ENCODE results near the gene CDC42BPA. TPM values are rescaled to one million over a fixed set of nuclear protein-coding genes. Genes with fewer than 3 reads are reported as not detected.

Gene CDC42BPA
- total and polyA plus RNA-seq, 5 donors, result 12.9 to 38.0 (median 36.5) TPM

DNA sequence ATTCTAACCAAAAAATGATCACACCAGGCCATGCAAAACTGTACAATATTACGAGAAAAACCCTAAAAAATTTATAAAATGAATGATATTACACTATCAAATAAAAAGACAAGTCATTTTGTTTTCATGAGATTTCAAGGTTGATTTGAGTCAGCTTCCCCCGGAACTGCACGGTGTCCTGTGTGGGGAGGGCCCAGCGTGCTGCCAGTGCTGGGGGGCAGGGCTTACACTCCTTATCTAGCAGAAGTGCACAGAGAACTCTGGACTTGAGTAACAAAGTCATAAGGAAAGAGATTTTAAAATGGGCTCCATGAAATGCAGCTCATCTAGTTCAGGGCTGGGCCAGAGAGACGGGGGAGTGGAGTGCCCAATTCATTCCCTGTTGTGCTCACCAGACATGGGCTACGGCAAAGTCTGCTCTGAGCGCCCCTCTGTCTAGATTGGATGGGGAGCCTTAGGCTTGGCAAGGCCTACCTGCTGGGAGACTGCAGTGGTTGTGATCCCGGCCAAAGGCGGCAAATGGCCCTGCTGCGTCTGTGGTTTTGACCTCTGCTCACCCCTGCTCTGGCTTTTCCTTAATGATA, 328.1 kb downstream of the CDC42BPA start:
- peak; percentile 46 to 77 (median 60) for DNase-seq
- H3K4me1 ChIP-seq (ENCODE audit: control insufficient read depth, insufficient read depth, low read length), result peaks cover 18% of the 10 kb centered on the region
- H3K9me3 ChIP-seq (ENCODE audit: control insufficient read depth, low read length), result no peaks in the 10 kb centered on the region
- no peak overlapping the region for H3K4me3 ChIP-seq (ENCODE audit: low read length)
- peak overlapping the region; percentile 55 for H3K27ac ChIP-seq (ENCODE audit: low read length)
- no peaks in the 10 kb centered on the region for H3K27me3 ChIP-seq (ENCODE audit: control insufficient read depth, insufficient read depth)
- intact Hi-C loops (cut with DNase I), result no loop called here
- ATAC-seq, result peak; percentile 53 to 65
- WGBS, result 46% methylated on average over 10 of the region's 10 CpGs

DNA sequence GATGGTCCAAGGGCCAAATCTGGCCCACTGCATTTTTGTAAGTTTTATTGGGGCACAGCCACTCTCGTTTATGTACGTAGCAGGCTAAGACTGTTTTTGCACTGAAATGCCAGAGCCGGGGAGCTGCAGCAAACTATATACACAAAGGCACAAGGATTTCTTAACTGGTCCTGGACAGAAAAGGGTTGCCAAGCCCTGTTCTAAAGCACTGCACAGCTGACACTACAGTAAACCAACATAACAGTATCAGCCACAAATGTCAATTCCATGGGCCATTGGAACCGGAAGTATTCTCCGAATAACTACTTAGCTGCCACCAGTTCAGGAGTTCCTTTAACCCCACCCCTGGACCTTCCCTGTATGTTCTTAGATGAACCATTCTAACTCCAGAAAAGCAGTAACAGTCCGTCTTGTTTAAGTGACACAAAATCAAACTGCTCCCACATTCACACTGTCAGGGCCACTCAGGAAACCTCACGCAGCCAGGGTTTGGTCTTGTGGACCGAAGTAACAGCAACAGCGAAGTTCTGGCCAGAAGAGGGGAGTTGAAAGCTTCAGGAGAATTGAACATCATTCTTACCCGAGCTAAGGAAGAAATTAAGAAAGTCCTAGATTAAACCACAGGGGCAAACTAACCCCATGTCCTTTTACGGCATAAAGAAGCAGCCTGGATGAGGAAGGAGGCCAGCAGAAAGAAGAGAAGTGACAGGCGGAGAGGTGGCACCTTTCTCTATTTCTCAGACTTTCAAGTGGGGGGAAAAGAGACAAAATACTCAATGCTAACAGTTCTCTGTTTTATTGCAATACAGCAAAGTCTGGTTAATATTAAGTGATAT, 329.0 kb downstream of the CDC42BPA start:
- H3K27me3 ChIP-seq (ENCODE audit: control insufficient read depth, insufficient read depth), result no peaks in the 10 kb centered on the region
- H3K9me3 ChIP-seq (ENCODE audit: control insufficient read depth, low read length), result no peaks in the 10 kb centered on the region
- no peak overlapping the region for H3K4me3 ChIP-seq (ENCODE audit: low read length)
- H3K27ac ChIP-seq (ENCODE audit: low read length), result peak overlapping the region; percentile 49
- 52% methylated on average over 12 of the region's 12 CpGs for WGBS
- intact Hi-C loops (cut with DNase I), result loop anchor here in 2 of 4 donors (5.0 kb wide), 1 partner anchor 67 kb away; no protein-coding TSS in a partner anchor
- H3K4me1 ChIP-seq (ENCODE audit: control insufficient read depth, insufficient read depth, low read length), result peaks cover 15% of the 10 kb centered on the region
- ATAC-seq, result no peak
- DNase-seq, result no peak

DNA sequence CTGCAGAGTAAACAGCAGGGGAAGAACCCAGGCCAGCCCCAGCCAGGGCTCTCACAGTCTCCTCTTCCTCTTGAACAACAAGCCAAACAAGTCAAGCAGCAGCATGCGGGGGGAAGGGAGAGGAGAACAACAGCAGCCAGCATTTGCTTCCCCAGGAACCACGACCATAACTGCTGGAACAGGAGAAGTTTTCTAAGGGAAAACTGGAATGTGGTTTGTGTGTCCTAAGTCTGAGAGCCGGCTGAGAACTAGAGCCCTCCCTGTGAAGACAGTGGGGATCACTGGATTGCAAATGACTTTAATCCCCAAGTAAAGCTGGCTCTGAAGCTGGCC, 330.0 kb downstream of the CDC42BPA start:
- no peak for ATAC-seq
- Histone ChIP-seq H3K27me3 (ENCODE audit: control insufficient read depth, insufficient read depth) (no peaks in the 10 kb centered on the region), H3K27ac (ENCODE audit: low read length) (peak overlapping the region; percentile 54), H3K4me3 (ENCODE audit: low read length) (no peak overlapping the region), H3K9me3 (ENCODE audit: control insufficient read depth, low read length) (no peaks in the 10 kb centered on the region), H3K4me1 (ENCODE audit: control insufficient read depth, insufficient read depth, low read length) (peaks cover 11% of the 10 kb centered on the region)
- intact Hi-C loops (cut with DNase I), result loop anchor here in 2 of 4 donors (5.0 kb wide), 1 partner anchor 66 kb away; no protein-coding TSS in a partner anchor
- 49% methylated on average over 3 of the region's 3 CpGs for WGBS
- DNase-seq, result peak in 1 of 3 donors; percentile 46

DNA sequence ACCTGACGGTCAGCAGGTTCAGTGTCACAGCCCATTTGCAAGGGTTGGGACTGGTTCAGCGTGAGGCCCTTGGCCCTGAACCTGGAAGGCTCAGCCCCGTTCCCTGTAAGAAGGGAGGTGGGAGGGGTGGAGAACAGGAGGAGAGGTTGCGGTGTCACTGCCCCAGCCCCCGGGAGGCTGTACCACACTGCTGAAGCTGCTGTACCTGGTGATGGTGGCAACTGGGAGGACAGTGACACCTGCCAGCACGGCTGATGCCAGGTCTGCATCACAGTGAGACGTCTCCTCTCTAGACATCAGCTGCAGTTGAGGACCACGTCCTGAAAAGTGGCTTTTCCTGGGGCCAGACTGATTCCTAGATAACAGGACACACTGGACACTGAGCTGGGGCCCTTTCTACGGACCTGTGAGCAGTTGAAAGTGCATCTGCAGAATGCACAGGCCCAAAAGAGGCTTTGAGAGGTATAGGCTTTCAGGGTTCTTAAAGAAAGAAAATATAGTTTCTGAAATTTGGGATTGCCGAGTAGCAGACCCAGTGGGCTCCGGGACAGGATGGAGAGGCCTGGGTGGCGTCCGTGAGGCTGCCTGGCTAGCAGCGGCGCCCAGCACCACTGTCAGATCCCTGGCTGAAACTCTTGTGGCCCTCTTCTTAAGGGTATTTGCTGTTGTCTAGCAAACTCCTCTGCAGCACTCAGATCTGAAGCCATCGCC, 330.5 kb downstream of the CDC42BPA start:
- intact Hi-C loops (cut with DNase I), result loop anchor here in 2 of 4 donors (5.0 kb wide), 1 partner anchor 65 kb away; no protein-coding TSS in a partner anchor
- peaks cover 11% of the 10 kb centered on the region for H3K4me1 ChIP-seq (ENCODE audit: control insufficient read depth, insufficient read depth, low read length)
- H3K27ac ChIP-seq (ENCODE audit: low read length), result peak overlapping the region; percentile 54
- H3K9me3 ChIP-seq (ENCODE audit: control insufficient read depth, low read length), result no peaks in the 10 kb centered on the region
- H3K27me3 ChIP-seq (ENCODE audit: control insufficient read depth, insufficient read depth), result no peaks in the 10 kb centered on the region
- WGBS, result 79% methylated on average over 16 of the region's 16 CpGs
- DNase-seq (peak in 2 of 3 donors; percentile 16 to 28), ATAC-seq (no peak)
- no peak overlapping the region for H3K4me3 ChIP-seq (ENCODE audit: low read length)

DNA sequence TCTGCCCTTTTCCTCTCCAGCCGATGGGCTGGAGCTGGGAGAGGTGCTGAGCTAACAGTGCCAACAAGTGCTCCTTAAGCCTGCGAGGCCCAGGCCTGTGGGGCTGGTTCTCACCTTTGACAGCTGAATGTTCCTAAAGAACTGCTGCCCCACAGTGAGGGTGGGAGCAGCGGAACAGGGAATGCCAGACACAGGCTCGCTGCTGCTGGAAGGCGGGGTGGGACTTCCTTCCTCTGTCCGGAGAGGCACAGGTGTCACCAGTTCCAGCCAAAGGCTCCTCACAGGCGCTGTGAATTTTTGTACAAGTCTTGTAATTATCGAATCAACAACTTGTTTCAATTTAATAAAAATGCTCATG, 331.1 kb downstream of the CDC42BPA start:
- intact Hi-C loops (cut with DNase I), result loop anchor here in 2 of 4 donors (5.0 kb wide), 1 partner anchor 65 kb away; no protein-coding TSS in a partner anchor
- peak overlapping the region; percentile 14 for H3K27ac ChIP-seq (ENCODE audit: low read length)
- no peak for ATAC-seq
- H3K27me3 ChIP-seq (ENCODE audit: control insufficient read depth, insufficient read depth), result no peaks in the 10 kb centered on the region
- H3K4me1 ChIP-seq (ENCODE audit: control insufficient read depth, insufficient read depth, low read length), result peaks cover 11% of the 10 kb centered on the region
- H3K4me3 ChIP-seq (ENCODE audit: low read length), result no peak overlapping the region
- H3K9me3 ChIP-seq (ENCODE audit: control insufficient read depth, low read length), result no peaks in the 10 kb centered on the region
- peak in 2 of 3 donors; percentile 44 to 46 for DNase-seq
- WGBS, result 64% methylated on average over 8 of the region's 8 CpGs

DNA sequence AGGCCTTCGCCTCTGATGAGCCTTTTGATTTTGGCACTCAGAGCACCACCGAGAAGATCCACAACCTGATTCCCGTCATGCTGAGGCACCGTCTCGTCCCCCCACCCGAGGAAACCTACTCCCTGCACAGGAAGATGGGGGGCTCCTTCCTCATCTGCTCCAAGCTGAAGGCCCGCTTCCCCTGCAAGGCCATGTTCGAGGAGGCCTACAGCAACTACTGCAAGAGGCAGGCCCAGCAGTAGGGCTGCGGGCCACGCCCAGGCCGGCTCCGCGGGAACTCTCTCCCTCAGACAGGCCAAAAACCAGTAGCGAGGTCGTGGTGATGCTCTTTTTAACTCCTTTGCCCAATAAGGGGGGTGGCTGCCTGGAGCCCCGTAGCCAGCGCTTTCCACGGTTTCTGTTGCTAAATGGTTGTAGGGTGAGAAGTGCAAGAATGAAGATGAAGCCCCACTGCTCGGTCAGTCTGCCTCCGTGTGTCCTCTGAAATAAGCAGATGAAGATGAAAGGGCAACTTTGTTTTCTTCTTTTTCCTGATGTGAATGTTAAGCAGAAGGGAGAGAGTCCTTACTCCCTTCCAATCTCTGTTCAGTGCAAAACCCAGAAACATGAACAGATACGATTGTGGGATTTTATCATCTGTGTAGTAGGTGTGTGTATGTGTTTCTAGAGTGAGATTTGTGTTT, 331.7 kb downstream of the CDC42BPA start:
- no peak for ATAC-seq
- H3K4me3 ChIP-seq (ENCODE audit: low read length), result no peak overlapping the region
- DNase-seq, result peak in 1 of 3 donors; percentile 35
- no peaks in the 10 kb centered on the region for H3K9me3 ChIP-seq (ENCODE audit: control insufficient read depth, low read length)
- 79% methylated on average over 21 of the region's 21 CpGs for WGBS
- no peak overlapping the region for H3K27ac ChIP-seq (ENCODE audit: low read length)
- intact Hi-C loops (cut with DNase I), result loop anchor here in 2 of 4 donors (5.0 kb wide), 1 partner anchor 64 kb away; no protein-coding TSS in a partner anchor
- H3K4me1 ChIP-seq (ENCODE audit: control insufficient read depth, insufficient read depth, low read length), result peaks cover 11% of the 10 kb centered on the region
- H3K27me3 ChIP-seq (ENCODE audit: control insufficient read depth, insufficient read depth), result no peaks in the 10 kb centered on the region

DNA sequence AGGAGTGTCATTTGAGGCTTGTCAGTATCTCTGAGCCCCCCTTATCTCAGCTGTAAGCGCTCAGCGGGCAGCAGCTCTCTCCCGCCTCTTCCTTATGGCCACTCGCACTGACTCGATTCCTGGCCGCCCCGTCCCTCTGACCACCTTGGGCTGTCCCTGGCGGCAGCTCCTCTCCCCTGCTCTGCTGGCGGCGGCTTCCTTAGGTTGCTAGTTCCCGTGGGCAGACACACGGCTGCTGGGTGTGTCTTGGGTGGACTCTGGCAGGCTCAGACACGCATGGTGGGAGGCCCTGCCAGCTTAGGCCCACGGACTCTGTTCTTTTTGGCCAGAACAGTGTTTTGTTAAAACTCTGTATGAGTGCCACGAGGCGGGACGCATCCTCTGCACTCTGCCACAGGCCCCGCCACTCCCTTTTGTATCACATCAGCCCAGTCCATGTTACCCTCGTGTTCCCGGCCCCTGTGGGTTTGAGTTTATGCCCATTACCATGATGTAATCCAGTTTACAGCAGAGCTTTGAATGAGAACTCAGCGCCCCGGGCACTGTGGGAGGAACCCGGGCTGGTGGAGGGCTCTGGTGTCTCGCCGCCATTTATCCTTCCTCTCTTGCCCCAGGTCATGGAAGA, 332.3 kb downstream of the CDC42BPA start:
- ATAC-seq, result peak; percentile 37 to 42
- Histone ChIP-seq H3K9me3 (ENCODE audit: control insufficient read depth, low read length) (no peaks in the 10 kb centered on the region), H3K4me1 (ENCODE audit: control insufficient read depth, insufficient read depth, low read length) (peaks cover 11% of the 10 kb centered on the region), H3K27me3 (ENCODE audit: control insufficient read depth, insufficient read depth) (no peaks in the 10 kb centered on the region), H3K27ac (ENCODE audit: low read length) (peak overlapping the region; percentile 22), H3K4me3 (ENCODE audit: low read length) (no peak overlapping the region)
- DNase-seq, result peak; percentile 48 to 77 (median 71)
- intact Hi-C loops (cut with DNase I), result loop anchor here in 2 of 4 donors (5.0 kb wide), 1 partner anchor 64 kb away; no protein-coding TSS in a partner anchor
- 67% methylated on average over 25 of the region's 25 CpGs for WGBS

DNA sequence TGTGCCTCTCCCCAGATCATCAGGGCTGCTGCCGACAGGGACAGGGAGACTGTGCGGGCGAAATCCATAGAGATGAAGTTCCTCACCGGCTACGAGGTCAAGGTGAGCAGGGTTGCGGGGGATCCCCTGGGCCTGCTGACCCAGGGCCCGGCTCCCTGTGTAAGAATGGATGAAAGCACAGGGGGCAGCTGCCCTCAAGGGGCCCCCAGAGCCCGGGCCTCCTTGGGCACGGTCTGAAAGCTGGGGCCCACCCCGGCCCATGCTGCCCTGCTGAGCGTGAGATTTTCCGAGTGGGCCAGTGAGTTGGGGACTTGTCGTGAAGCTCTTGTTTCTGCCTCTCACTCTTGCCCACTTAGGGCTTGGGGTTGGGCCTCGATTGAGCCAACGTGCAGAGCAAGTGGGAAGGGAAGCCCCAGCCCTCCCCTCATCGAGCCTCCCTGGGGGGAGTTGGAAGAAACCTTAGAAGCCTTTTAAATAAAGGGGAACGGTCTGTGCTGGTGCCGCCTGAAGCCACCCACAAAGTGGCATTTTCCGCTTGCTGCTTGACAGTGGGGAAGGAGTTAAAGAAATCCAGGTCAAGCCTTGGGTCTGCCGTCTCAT, 333.0 kb downstream of the CDC42BPA start:
- peaks cover 11% of the 10 kb centered on the region for H3K4me1 ChIP-seq (ENCODE audit: control insufficient read depth, insufficient read depth, low read length)
- no peak overlapping the region for H3K4me3 ChIP-seq (ENCODE audit: low read length)
- no peaks in the 10 kb centered on the region for H3K9me3 ChIP-seq (ENCODE audit: control insufficient read depth, low read length)
- 69% methylated on average over 20 of the region's 20 CpGs for WGBS
- H3K27me3 ChIP-seq (ENCODE audit: control insufficient read depth, insufficient read depth), result no peaks in the 10 kb centered on the region
- DNase-seq (peak in 1 of 3 donors; percentile 44), ATAC-seq (peak in 1 of 2 donors; percentile 0)
- H3K27ac ChIP-seq (ENCODE audit: low read length), result peak overlapping the region; percentile 22
- intact Hi-C loops (cut with DNase I), result loop anchor here in 2 of 4 donors (5.0 kb wide), 1 partner anchor 63 kb away; no protein-coding TSS in a partner anchor

DNA sequence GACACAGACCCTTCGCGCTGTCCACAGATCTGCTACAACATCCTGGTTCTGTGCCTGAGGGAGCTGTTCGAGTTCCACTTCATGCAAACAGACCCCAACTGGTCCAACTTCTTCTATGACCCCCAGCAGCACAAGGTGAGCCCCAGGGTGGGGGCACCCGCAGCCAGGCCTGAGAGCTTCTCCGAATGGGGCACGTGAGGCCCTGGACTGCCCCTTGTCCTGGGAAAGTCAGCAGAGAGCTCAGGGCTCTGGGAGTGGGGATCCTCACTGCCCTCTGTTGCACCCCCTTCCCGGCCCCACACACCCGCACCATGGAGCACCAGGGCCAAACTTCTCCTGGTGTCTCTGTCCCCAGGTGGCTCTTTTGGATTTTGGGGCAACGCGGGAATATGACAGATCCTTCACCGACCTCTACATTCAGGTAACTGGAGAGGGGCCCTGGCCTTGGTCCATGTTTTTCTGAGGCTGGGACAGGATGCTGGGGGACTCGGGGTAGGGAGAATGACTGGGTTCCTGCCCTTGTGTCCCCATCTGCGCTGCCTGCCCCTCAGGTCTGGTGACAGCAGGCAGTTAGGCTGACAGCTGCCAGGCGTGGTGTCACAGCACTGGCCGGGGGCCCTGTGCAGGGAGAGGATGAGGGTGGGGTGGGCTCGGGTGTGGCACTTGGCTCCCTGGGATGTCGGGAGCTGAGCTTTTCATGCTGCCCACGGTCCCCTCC, 333.6 kb downstream of the CDC42BPA start:
- intact Hi-C loops (cut with DNase I), result loop anchor here in 2 of 4 donors (5.0 kb wide), 1 partner anchor 62 kb away; no protein-coding TSS in a partner anchor
- peak; percentile 52 to 85 (median 71) for DNase-seq

More for the DNA sequence above, 333.6 kb downstream of the CDC42BPA start:
- Histone ChIP-seq H3K4me3 (ENCODE audit: low read length) (no peak overlapping the region), H3K27me3 (ENCODE audit: control insufficient read depth, insufficient read depth) (no peaks in the 10 kb centered on the region), H3K4me1 (ENCODE audit: control insufficient read depth, insufficient read depth, low read length) (peaks cover 15% of the 10 kb centered on the region), H3K27ac (ENCODE audit: low read length) (peak overlapping the region; percentile 60), H3K9me3 (ENCODE audit: control insufficient read depth, low read length) (no peaks in the 10 kb centered on the region)
- peak; percentile 12 to 23 for ATAC-seq
- WGBS, result 61% methylated on average over 18 of the region's 18 CpGs
